Lower leg skin (tissue), 4 donors: ENCODE data around the gene CACNA1G. TPM values are rescaled to one million over a fixed set of nuclear protein-coding genes. Genes with fewer than 3 reads are reported as not detected.

Experiments used
- DNase-seq, 2 donors: peaks; one replicate each; pipeline ENCODE4 v3.0.0-alpha.2; 2019; ENCODE audit warnings: low spot score in 2 of 2
- H3K4me3 ChIP-seq: fragments of 200-600 bp; sonication (generic); 2 replicates; pipeline ENCODE4 v1.5.1; 2017; ENCODE audit warnings: mild to moderate bottlenecking, low read depth; ENCODE audit not compliant: poor library complexity, severe bottlenecking
- CTCF ChIP-seq, 3 donors: fragments of 450-650 bp; IDR thresholded peaks; one replicate each; pipeline ENCODE4 v1.5.1; 2016; ENCODE audit warnings: antibody characterized with exemption in 3 of 3, mild to moderate bottlenecking in 3 of 3, moderate library complexity in 2 of 3
- POLR2A ChIP-seq, 2 donors: fragments of 450-650 bp; IDR thresholded peaks; one replicate each; pipeline ENCODE4 v1.6.1; 2016 to 2017; ENCODE audit warnings: antibody characterized with exemption in 2 of 2, mild to moderate bottlenecking in 1 of 2, moderate library complexity in 1 of 2
- WGBS, 2 donors: methylation state at CpG; one replicate each; pipeline ENCODE4 v1.1.5; 2018; 5-methylcytosine and 5-hydroxymethylcytosine counted together
- intact Hi-C: fragments of 100-400 bp; cut with DNase I; formaldehyde crosslinking; loops from one replicate; pipeline ENCODE4 v1.15.0; 2023; ENCODE audit warnings: low total_unique reads
- total RNA-seq, 4 donors: library from RNA; depleted of rRNA; stranded (reverse); fragments of >200 nt; gene quantifications; one replicate each; pipeline ENCODE4 v1.1.0, GENCODE V29; 2016

The CACNA1G gene
- total RNA-seq, 4 donors from 2014 or later: 1.3 to 3.1 (median 1.8) TPM

- TF ChIP-seq POLR2A (IDR thresholded peaks at IDR 0.05) (no peak), CTCF (IDR thresholded peaks at IDR 0.05) (no peak)
- intact Hi-C loops: no loop called here
- WGBS, 2 donors: 91% methylated on average over 15 of the region's 15 CpGs
- no peak for DNase-seq
- no peak overlapping the region for H3K4me3 ChIP-seq
Observed at GRCh38 chr17:50599606-50600005, 39.1 kb downstream of the CACNA1G start.

- WGBS, 2 donors: 60 to 72% methylated on average over 12 to 13 of the region's 13 CpGs
- H3K4me3 ChIP-seq: no peak overlapping the region
- DNase-seq: no peak
- no peak for TF ChIP-seq POLR2A (IDR thresholded peaks at IDR 0.05)
- TF ChIP-seq CTCF (IDR thresholded peaks at IDR 0.05): no peak
- intact Hi-C loops: no loop called here
Observed at GRCh38 chr17:50601823-50602375, 41.4 kb downstream of the CACNA1G start.

- WGBS, 2 donors: 67 to 68% methylated on average over 14 to 18 of the region's 18 CpGs
- no peak for DNase-seq
- TF ChIP-seq POLR2A (IDR thresholded peaks at IDR 0.05) (no peak), CTCF (IDR thresholded peaks at IDR 0.05) (no peak)
- intact Hi-C loops: no loop called here
- no peak overlapping the region for H3K4me3 ChIP-seq
Observed at GRCh38 chr17:50602836-50603235, 42.3 kb downstream of the CACNA1G start.

- no peak overlapping the region for H3K4me3 ChIP-seq
- intact Hi-C loops: no loop called here
- TF ChIP-seq CTCF (IDR thresholded peaks at IDR 0.05) (no peak), POLR2A (IDR thresholded peaks at IDR 0.05) (no peak)
- no peak for DNase-seq
- WGBS, 2 donors: 60 to 65% methylated on average over 9 of the region's 9 CpGs
Observed at GRCh38 chr17:50603340-50603739, 42.8 kb downstream of the CACNA1G start.

- WGBS, 2 donors: 1 to 2% methylated on average over 8 to 13 of the region's 13 CpGs
- intact Hi-C loops: no loop called here
- H3K4me3 ChIP-seq: no peak overlapping the region
- no peak for DNase-seq
- no peak for TF ChIP-seq CTCF (IDR thresholded peaks at IDR 0.05)
- no peak for TF ChIP-seq POLR2A (IDR thresholded peaks at IDR 0.05)
Observed at GRCh38 chr17:50604513-50604912, 44.0 kb downstream of the CACNA1G start.

GRCh38 chr17:50605429-50605828 is 44.9 kb downstream of the CACNA1G start:
- DNase-seq: no peak
- no peak for TF ChIP-seq POLR2A (IDR thresholded peaks at IDR 0.05)
- no peak for TF ChIP-seq CTCF (IDR thresholded peaks at IDR 0.05)
- no peak overlapping the region for H3K4me3 ChIP-seq
- 59 to 68% methylated on average over 10 of the region's 10 CpGs for WGBS, 2 donors
- intact Hi-C loops: no loop called here
